GM23338 (cell line): Measurements from ENCODE around the gene IVL. TPM values are rescaled to one million over a fixed set of nuclear protein-coding genes. Genes with fewer than 3 reads are reported as not detected.

Source experiments
- ATAC-seq: fragments of 200-7000 bp; cut with Tn5 transposase; 3 replicates; pipeline ENCODE4 v1.9.1; 2020
- DNase-seq: peaks from one replicate; pipeline ENCODE4 v3.0.0-alpha.2; 2015; ENCODE audit warnings: low spot score
- H2AFZ ChIP-seq: fragments of 200-600 bp; sonication (generic); 2 replicates; pipeline ENCODE4 v1.8.0; 2016; ENCODE audit warnings: antibody characterized with exemption, mild to moderate bottlenecking, moderate library complexity
- H3F3A ChIP-seq: fragments of 200-600 bp; sonication (generic); replicated peaks from 2 replicates; pipeline ENCODE4 v1.8.0; 2017; ENCODE audit warnings: antibody characterized with exemption, mixed run types, low read depth
- H3K27ac ChIP-seq: fragments of 200-600 bp; sonication (generic); 2 replicates; pipeline ENCODE4 v1.6.1; 2016; ENCODE audit warnings: low read depth
- H3K27me3 ChIP-seq: fragments of 200-600 bp; sonication (generic); 2 replicates; pipeline ENCODE4 v1.8.0; 2016; ENCODE audit warnings: mild to moderate bottlenecking, mixed run types, moderate library complexity; ENCODE audit not compliant: insufficient read depth
- H3K36me3 ChIP-seq: fragments of 200-600 bp; sonication (generic); 2 replicates; pipeline ENCODE4 v1.8.0; 2016; ENCODE audit warnings: mild to moderate bottlenecking; ENCODE audit not compliant: insufficient read depth
- H3K4me1 ChIP-seq: fragments of 200-600 bp; sonication (generic); 2 replicates; pipeline ENCODE4 v1.8.0; 2016; ENCODE audit warnings: mild to moderate bottlenecking, moderate library complexity; ENCODE audit not compliant: insufficient read depth
- H3K4me2 ChIP-seq: fragments of 200-600 bp; sonication (generic); 2 replicates; pipeline ENCODE4 v1.7.1; 2017; ENCODE audit warnings: mixed run types
- H3K4me3 ChIP-seq: fragments of 200-600 bp; sonication (generic); 2 replicates; pipeline ENCODE4 v1.6.1; 2016; ENCODE audit warnings: mixed run types
- H3K79me2 ChIP-seq: fragments of 200-600 bp; sonication (generic); replicated peaks from 2 replicates; pipeline ENCODE4 v1.8.0; 2017; ENCODE audit warnings: mild to moderate bottlenecking; ENCODE audit not compliant: insufficient read depth
- H3K9me2 ChIP-seq: fragments of 200-600 bp; sonication (generic); 2 replicates; pipeline ENCODE4 v1.8.0; 2017; ENCODE audit not compliant: insufficient read depth
- H4K20me1 ChIP-seq: fragments of 200-600 bp; sonication (generic); replicated peaks from 2 replicates; pipeline ENCODE4 v1.8.0; 2017; ENCODE audit warnings: mild to moderate bottlenecking; ENCODE audit not compliant: insufficient read depth
- H3K27ac Mint-ChIP-seq: 2 replicates; pipeline ENCODE4 v1.8.0; 2020; ENCODE audit warnings: inconsistent platforms, mild to moderate bottlenecking, moderate library complexity, mixed read lengths
- H3K27me3 Mint-ChIP-seq: 3 replicates; pipeline ENCODE4 v1.8.0; 2022; ENCODE audit warnings: low read depth, mild to moderate bottlenecking, moderate library complexity, mixed read lengths, inconsistent platforms; ENCODE audit not compliant: insufficient read depth, poor library complexity
- H3K36me3 Mint-ChIP-seq: 3 replicates; pipeline ENCODE4 v1.8.0; 2021; ENCODE audit warnings: low read depth, mild to moderate bottlenecking, inconsistent platforms, moderate library complexity, mixed read lengths
- H3K4me1 Mint-ChIP-seq: 3 replicates; pipeline ENCODE4 v1.8.0; 2020; ENCODE audit warnings: mild to moderate bottlenecking, inconsistent platforms, mixed read lengths
- H3K4me3 Mint-ChIP-seq: 3 replicates; pipeline ENCODE4 v1.8.0; 2021; ENCODE audit warnings: moderate library complexity, mild to moderate bottlenecking, inconsistent platforms, mixed read lengths
- H3K9me3 Mint-ChIP-seq: 3 replicates; pipeline ENCODE4 v1.8.0; 2020; ENCODE audit warnings: moderate library complexity, mild to moderate bottlenecking, inconsistent platforms, mixed read lengths
- CREB1 ChIP-seq: fragments of 250-450 bp; sonication (Bioruptor Pico); IDR thresholded peaks from 2 replicates; pipeline ENCODE4 v1.5.0; 2020; ENCODE audit warnings: low read depth, mild to moderate bottlenecking, moderate library complexity
- EZH2 ChIP-seq: fragments of 200-600 bp; sonication (generic); IDR thresholded peaks from one replicate; pipeline ENCODE4 v1.8.0; 2017; ENCODE audit warnings: antibody characterized with exemption, mild to moderate bottlenecking, low read depth; ENCODE audit not compliant: unreplicated experiment
- EZH2phosphoT487 ChIP-seq: fragments of 200-600 bp; sonication (generic); IDR thresholded peaks from one replicate; pipeline ENCODE4 v1.8.1; 2018; ENCODE audit warnings: antibody characterized with exemption; ENCODE audit not compliant: unreplicated experiment
- JUNB ChIP-seq: IDR thresholded peaks from one replicate; pipeline ENCODE4 v1.6.1; 2016; ENCODE audit warnings: antibody characterized with exemption; ENCODE audit not compliant: unreplicated experiment
- NANOG ChIP-seq: IDR thresholded peaks from 2 replicates; pipeline ENCODE4 v1.6.1; 2016; ENCODE audit warnings: antibody characterized with exemption, borderline replicate concordance
- STAT1 ChIP-seq: IDR thresholded peaks from one replicate; pipeline ENCODE4 v1.6.1; 2016; ENCODE audit warnings: antibody characterized with exemption; ENCODE audit not compliant: unreplicated experiment
- ZNF114 ChIP-seq: fragments of 250-450 bp; sonication (Bioruptor Pico); IDR thresholded peaks from 2 replicates; pipeline ENCODE4 v1.5.0; 2020; ENCODE audit warnings: mild to moderate bottlenecking, moderate library complexity
- ZNF331 ChIP-seq: fragments of 250-450 bp; sonication (Bioruptor Pico); IDR thresholded peaks from 2 replicates; pipeline ENCODE4 v1.5.0; 2020; ENCODE audit warnings: low read depth, mild to moderate bottlenecking, moderate library complexity
- polyA plus RNA-seq: library from polyadenylated mRNA; unstranded; fragments of >200 nt; fragmentation: Nextera tagmentation; extraction: Ambion mirVana; gene quantifications from 2 replicates; pipeline ENCODE4 v1.2.1, GENCODE V29; 2016
- total RNA-seq: library from RNA; depleted of rRNA; stranded (reverse); fragments of >200 nt; shearing (Covaris generic); gene quantifications from 2 replicates; pipeline ENCODE4 v1.2.3, GENCODE V29; 2014
- TF ChIP-seq, protein P1 (sequence below): IDR thresholded peaks from one replicate; pipeline ENCODE4 v1.6.1; 2018; ENCODE audit warnings: antibody characterized with exemption; ENCODE audit not compliant: unreplicated experiment
- TF ChIP-seq, protein P2 (sequence below), 2 experiments: fragments of 200-600 bp in 1 of 2; sonication (generic) in 1 of 2; conservative IDR thresholded peaks; 2 replicates each; pipeline versions ENCODE4 v1.5.1 to v1.6.1; 2016 to 2017; ENCODE audit warnings: antibody characterized with exemption in 2 of 2, low read depth in 2 of 2, mild to moderate bottlenecking in 2 of 2, moderate library complexity in 1 of 2
- TF ChIP-seq, protein P3 (sequence below): fragments of 250-450 bp; sonication (Bioruptor Pico); IDR thresholded peaks from 2 replicates; pipeline ENCODE4 v1.5.0; 2020; ENCODE audit warnings: mild to moderate bottlenecking, moderate library complexity

Gene IVL
- total and polyA plus RNA-seq, 2 experiments from 2014 or later: not detected

DNA sequence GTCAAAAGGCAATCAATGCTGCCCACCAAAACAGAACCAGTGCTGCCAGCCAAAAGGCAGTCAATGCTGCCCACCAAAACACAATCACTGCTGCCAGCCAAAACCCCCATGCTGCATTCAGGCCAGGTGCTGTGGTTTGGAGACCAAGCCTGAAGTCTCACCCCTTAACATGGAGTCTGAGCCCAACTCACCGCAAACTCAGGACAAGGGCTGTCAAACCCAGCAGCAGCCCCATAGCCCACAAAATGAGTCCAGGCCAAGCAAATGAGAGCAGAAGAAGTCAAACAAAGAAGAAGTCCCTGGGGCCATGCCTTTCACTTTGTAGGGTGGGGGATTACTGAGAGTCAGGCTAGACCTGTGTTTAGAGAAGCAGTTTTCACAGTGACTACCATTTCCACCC is 23.8 kb upstream of the IVL start:
- H3K4me1 Mint-ChIP-seq: no peaks in the 10 kb centered on the region; the same call in 2 of the 3 replicates
- ATAC-seq: no peak
- Histone ChIP-seq H3K9me2 (peaks cover 8% of the 10 kb centered on the region; the same call in 1 of the 2 replicates), H3K4me1 (no peaks in the 10 kb centered on the region), H2AFZ (no peak overlapping the region), H3K4me2 (no peak overlapping the region), H3K36me3 (no peaks in the 10 kb centered on the region), H3K79me2 (no peaks in the 10 kb centered on the region), H3F3A (no peaks in the 10 kb centered on the region), H3K27me3 (no peaks in the 10 kb centered on the region), H3K4me3 (no peak overlapping the region), H3K27ac (no peak overlapping the region), H4K20me1 (no peaks in the 10 kb centered on the region)
- peaks cover 2% of the 10 kb centered on the region; the same call in 2 of the 3 replicates for H3K9me3 Mint-ChIP-seq
- no peak for TF ChIP-seq JUNB
- no peak for TF ChIP-seq NANOG
- TF ChIP-seq ZNF114 (CRISPR knock-in tag): no peak
- no peak for TF ChIP-seq EZH2phosphoT487
- TF ChIP-seq ZNF331 (CRISPR knock-in tag): no peak
- no peak for TF ChIP-seq CREB1 (CRISPR knock-in tag)
- TF ChIP-seq, protein P1, sequence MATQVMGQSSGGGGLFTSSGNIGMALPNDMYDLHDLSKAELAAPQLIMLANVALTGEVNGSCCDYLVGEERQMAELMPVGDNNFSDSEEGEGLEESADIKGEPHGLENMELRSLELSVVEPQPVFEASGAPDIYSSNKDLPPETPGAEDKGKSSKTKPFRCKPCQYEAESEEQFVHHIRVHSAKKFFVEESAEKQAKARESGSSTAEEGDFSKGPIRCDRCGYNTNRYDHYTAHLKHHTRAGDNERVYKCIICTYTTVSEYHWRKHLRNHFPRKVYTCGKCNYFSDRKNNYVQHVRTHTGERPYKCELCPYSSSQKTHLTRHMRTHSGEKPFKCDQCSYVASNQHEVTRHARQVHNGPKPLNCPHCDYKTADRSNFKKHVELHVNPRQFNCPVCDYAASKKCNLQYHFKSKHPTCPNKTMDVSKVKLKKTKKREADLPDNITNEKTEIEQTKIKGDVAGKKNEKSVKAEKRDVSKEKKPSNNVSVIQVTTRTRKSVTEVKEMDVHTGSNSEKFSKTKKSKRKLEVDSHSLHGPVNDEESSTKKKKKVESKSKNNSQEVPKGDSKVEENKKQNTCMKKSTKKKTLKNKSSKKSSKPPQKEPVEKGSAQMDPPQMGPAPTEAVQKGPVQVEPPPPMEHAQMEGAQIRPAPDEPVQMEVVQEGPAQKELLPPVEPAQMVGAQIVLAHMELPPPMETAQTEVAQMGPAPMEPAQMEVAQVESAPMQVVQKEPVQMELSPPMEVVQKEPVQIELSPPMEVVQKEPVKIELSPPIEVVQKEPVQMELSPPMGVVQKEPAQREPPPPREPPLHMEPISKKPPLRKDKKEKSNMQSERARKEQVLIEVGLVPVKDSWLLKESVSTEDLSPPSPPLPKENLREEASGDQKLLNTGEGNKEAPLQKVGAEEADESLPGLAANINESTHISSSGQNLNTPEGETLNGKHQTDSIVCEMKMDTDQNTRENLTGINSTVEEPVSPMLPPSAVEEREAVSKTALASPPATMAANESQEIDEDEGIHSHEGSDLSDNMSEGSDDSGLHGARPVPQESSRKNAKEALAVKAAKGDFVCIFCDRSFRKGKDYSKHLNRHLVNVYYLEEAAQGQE: no peak
- TF ChIP-seq STAT1: no peak
- TF ChIP-seq EZH2: no peak
- TF ChIP-seq, protein P2, sequence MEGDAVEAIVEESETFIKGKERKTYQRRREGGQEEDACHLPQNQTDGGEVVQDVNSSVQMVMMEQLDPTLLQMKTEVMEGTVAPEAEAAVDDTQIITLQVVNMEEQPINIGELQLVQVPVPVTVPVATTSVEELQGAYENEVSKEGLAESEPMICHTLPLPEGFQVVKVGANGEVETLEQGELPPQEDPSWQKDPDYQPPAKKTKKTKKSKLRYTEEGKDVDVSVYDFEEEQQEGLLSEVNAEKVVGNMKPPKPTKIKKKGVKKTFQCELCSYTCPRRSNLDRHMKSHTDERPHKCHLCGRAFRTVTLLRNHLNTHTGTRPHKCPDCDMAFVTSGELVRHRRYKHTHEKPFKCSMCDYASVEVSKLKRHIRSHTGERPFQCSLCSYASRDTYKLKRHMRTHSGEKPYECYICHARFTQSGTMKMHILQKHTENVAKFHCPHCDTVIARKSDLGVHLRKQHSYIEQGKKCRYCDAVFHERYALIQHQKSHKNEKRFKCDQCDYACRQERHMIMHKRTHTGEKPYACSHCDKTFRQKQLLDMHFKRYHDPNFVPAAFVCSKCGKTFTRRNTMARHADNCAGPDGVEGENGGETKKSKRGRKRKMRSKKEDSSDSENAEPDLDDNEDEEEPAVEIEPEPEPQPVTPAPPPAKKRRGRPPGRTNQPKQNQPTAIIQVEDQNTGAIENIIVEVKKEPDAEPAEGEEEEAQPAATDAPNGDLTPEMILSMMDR (conservative IDR thresholded peaks at IDR 0.05; ENCODE audit: low read depth in 2 of 2): no peak
- H3K27ac Mint-ChIP-seq: no peak overlapping the region
- no peak overlapping the region for H3K4me3 Mint-ChIP-seq
- DNase-seq: no peak
- H3K27me3 Mint-ChIP-seq: no peaks in the 10 kb centered on the region
- no peaks in the 10 kb centered on the region for H3K36me3 Mint-ChIP-seq

DNA sequence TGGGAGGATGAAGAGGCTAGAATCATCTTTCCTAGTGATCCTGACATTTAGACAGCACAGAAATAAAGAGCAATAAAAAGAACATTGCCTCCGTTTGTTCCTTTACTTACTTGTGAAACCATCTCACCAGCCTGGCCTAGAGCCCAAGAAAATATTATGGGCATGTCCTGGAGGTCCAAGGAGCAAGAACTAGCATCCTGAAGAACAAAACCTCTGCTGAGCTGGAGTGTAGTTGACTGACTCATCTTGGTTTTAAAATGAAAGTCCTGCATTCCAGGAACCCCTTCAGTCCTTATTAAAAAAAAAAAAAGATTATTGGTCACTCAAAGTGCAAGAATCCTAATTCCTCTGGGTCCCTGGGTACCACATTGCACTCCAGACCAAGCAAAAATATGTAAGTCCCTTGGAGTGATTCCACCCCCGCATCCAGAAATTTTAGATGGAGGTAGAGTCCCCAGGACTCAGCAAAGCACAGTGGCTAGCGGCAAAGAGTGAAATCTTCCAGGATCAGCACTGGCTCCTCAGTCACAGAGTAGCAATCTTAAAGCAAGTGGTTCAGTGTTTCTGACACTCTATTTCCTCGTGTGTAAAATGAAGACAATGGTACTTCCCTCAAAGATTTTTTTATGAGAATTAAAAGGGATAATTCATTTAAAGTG is 23.3 kb upstream of the IVL start:
- peaks cover 8% of the 10 kb centered on the region; the same call in 1 of the 2 replicates for H3K9me2 ChIP-seq
- Mint-ChIP-seq H3K27ac (no peak overlapping the region), H3K27me3 (no peaks in the 10 kb centered on the region), H3K4me3 (no peak overlapping the region), H3K36me3 (no peaks in the 10 kb centered on the region), H3K4me1 (no peaks in the 10 kb centered on the region; the same call in 2 of the 3 replicates), H3K9me3 (peaks cover 2% of the 10 kb centered on the region; the same call in 2 of the 3 replicates)
- DNase-seq (no peak), ATAC-seq (no peak)
- H3K4me2 ChIP-seq: no peak overlapping the region
- H3K79me2 ChIP-seq: no peaks in the 10 kb centered on the region
- no peak overlapping the region for H2AFZ ChIP-seq
- no peak overlapping the region for H3K4me3 ChIP-seq
- no peak overlapping the region for H3K27ac ChIP-seq
- no peaks in the 10 kb centered on the region for H3K27me3 ChIP-seq
- H4K20me1 ChIP-seq: no peaks in the 10 kb centered on the region
- H3K36me3 ChIP-seq: no peaks in the 10 kb centered on the region
- H3F3A ChIP-seq: no peaks in the 10 kb centered on the region
- no peaks in the 10 kb centered on the region for H3K4me1 ChIP-seq
- TF ChIP-seq, protein P3, sequence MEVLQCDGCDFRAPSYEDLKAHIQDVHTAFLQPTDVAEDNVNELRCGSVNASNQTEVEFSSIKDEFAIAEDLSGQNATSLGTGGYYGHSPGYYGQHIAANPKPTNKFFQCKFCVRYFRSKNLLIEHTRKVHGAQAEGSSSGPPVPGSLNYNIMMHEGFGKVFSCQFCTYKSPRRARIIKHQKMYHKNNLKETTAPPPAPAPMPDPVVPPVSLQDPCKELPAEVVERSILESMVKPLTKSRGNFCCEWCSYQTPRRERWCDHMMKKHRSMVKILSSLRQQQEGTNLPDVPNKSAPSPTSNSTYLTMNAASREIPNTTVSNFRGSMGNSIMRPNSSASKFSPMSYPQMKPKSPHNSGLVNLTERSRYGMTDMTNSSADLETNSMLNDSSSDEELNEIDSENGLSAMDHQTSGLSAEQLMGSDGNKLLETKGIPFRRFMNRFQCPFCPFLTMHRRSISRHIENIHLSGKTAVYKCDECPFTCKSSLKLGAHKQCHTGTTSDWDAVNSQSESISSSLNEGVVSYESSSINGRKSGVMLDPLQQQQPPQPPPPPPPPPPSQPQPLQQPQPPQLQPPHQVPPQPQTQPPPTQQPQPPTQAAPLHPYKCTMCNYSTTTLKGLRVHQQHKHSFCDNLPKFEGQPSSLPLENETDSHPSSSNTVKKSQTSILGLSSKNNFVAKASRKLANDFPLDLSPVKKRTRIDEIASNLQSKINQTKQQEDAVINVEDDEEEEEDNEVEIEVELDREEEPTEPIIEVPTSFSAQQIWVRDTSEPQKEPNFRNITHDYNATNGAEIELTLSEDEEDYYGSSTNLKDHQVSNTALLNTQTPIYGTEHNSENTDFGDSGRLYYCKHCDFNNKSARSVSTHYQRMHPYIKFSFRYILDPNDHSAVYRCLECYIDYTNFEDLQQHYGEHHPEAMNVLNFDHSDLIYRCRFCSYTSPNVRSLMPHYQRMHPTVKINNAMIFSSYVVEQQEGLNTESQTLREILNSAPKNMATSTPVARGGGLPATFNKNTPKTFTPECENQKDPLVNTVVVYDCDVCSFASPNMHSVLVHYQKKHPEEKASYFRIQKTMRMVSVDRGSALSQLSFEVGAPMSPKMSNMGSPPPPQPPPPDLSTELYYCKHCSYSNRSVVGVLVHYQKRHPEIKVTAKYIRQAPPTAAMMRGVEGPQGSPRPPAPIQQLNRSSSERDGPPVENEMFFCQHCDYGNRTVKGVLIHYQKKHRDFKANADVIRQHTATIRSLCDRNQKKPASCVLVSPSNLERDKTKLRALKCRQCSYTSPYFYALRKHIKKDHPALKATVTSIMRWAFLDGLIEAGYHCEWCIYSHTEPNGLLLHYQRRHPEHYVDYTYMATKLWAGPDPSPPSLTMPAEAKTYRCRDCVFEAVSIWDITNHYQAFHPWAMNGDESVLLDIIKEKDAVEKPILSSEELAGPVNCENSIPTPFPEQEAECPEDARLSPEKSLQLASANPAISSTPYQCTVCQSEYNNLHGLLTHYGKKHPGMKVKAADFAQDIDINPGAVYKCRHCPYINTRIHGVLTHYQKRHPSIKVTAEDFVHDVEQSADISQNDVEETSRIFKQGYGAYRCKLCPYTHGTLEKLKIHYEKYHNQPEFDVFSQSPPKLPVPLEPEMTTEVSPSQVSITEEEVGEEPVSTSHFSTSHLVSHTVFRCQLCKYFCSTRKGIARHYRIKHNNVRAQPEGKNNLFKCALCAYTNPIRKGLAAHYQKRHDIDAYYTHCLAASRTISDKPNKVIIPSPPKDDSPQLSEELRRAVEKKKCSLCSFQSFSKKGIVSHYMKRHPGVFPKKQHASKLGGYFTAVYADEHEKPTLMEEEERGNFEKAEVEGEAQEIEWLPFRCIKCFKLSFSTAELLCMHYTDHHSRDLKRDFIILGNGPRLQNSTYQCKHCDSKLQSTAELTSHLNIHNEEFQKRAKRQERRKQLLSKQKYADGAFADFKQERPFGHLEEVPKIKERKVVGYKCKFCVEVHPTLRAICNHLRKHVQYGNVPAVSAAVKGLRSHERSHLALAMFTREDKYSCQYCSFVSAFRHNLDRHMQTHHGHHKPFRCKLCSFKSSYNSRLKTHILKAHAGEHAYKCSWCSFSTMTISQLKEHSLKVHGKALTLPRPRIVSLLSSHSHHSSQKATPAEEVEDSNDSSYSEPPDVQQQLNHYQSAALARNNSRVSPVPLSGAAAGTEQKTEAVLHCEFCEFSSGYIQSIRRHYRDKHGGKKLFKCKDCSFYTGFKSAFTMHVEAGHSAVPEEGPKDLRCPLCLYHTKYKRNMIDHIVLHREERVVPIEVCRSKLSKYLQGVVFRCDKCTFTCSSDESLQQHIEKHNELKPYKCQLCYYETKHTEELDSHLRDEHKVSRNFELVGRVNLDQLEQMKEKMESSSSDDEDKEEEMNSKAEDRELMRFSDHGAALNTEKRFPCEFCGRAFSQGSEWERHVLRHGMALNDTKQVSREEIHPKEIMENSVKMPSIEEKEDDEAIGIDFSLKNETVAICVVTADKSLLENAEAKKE: no peak
